Measurements from ENCODE around the gene FAM209B.
"Not testable (repeated sequence)": the region's sequence is repeated elsewhere in the genome, so short reads cannot be mapped to it uniquely, and the experiment has no call there.

Gene FAM209B

GRCh38 chr20:56518126-56518525, 14.9 kb upstream of the FAM209B start:
- in situ Hi-C loops (cut with HindIII; ENCODE audit: low pct_unique_long_range_greater_than_20kb, low sequenced_read_pairs), result no loop called here
- TF ChIP-seq JUND (IDR thresholded peaks at IDR 0.05; ENCODE audit: low read depth), result no peak
- DNase-seq (ENCODE audit: low read depth in 1 of 2, low spot score in 1 of 2), result no peak

- DNase-seq (ENCODE audit: low read depth in 1 of 2, low spot score in 1 of 2), result no peak
- no peak for TF ChIP-seq JUND (IDR thresholded peaks at IDR 0.05; ENCODE audit: low read depth)
- in situ Hi-C loops (cut with HindIII; ENCODE audit: low pct_unique_long_range_greater_than_20kb, low sequenced_read_pairs), result no loop called here
Measured at GRCh38 chr20:56518721-56519398, 14.2 kb upstream of the FAM209B start.

- no peak for DNase-seq (ENCODE audit: low read depth in 1 of 2, low spot score in 1 of 2)
- TF ChIP-seq JUND (IDR thresholded peaks at IDR 0.05; ENCODE audit: low read depth), result no peak
- in situ Hi-C loops (cut with HindIII; ENCODE audit: low pct_unique_long_range_greater_than_20kb, low sequenced_read_pairs), result no loop called here
Measured at GRCh38 chr20:56519551-56519950, 13.5 kb upstream of the FAM209B start.

DNA sequence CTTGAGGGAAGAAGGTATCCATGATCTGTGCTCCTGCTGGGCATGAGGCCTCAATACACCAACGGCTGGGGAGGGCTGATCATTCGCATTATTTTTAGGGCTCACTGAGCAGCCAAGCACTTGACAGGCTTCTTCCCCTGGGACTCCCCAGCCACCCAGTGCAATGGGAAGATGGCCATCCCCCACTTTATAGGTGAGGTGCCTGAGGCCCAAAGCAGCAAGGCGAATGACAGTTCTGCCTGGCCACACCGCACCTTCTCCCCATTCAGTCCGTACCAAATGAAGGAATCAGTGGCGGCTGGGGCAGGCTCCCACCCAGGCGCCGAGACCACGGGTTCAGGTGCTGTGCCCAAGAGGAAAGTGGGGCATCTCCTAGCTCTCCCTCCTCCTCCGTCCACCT, 12.9 kb upstream of the FAM209B start:
- in situ Hi-C loops (cut with HindIII; ENCODE audit: low pct_unique_long_range_greater_than_20kb, low sequenced_read_pairs), result no loop called here
- no peak for TF ChIP-seq JUND (IDR thresholded peaks at IDR 0.05; ENCODE audit: low read depth)

GRCh38 chr20:56520746-56521354, 12.2 kb upstream of the FAM209B start:
- DNase-seq (ENCODE audit: low read depth in 1 of 2, low spot score in 1 of 2); in situ Hi-C loops (cut with HindIII; ENCODE audit: low pct_unique_long_range_greater_than_20kb, low sequenced_read_pairs): not testable (repeated sequence)

More for the DNA sequence above, 12.9 kb upstream of the FAM209B start:
- no peak for DNase-seq (ENCODE audit: low read depth in 1 of 2, low spot score in 1 of 2)

- in situ Hi-C loops (cut with HindIII; ENCODE audit: low pct_unique_long_range_greater_than_20kb, low sequenced_read_pairs), result no loop called here
- no peak for TF ChIP-seq JUND (IDR thresholded peaks at IDR 0.05; ENCODE audit: low read depth)
Measured at GRCh38 chr20:56522311-56522710, 10.7 kb upstream of the FAM209B start.

DNA sequence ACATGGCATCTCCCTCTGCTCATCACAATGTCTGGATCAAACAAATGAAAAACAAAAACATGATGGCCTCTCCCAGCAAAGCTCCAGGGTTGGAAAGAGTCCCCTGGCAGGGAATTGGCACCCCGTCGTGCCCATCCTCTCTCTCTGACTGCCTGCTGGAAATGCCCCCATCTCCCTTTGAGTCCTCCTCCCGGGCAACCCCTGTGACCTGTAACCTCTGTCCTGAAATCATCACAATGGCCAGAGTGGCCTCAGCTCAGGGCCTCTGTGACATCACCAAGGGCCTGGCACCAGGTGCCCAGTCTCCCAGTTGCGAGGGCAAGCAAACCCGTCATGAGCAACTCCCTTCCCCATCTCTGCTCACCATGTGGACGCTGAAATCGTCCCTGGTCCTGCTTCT, 8.6 kb upstream of the FAM209B start, which contains the start of gene FAM209A:
TSS of gene FAM209A (plus strand) at position 301 of the 400 bp plus-strand sequence. CDS start at position 366, 65 bp downstream.
- in situ Hi-C loops (cut with HindIII; ENCODE audit: low pct_unique_long_range_greater_than_20kb, low sequenced_read_pairs); DNase-seq (ENCODE audit: low read depth in 1 of 2, low spot score in 1 of 2): not testable (repeated sequence)

More at GRCh38 chr20:56522311-56522710, 10.7 kb upstream of the FAM209B start:
- no peak for DNase-seq (ENCODE audit: low read depth in 1 of 2, low spot score in 1 of 2)

GRCh38 chr20:56527521-56527920, 5.5 kb upstream of the FAM209B start:
- DNase-seq (ENCODE audit: low read depth in 1 of 2, low spot score in 1 of 2), result no peak
- in situ Hi-C loops (cut with HindIII; ENCODE audit: low pct_unique_long_range_greater_than_20kb, low sequenced_read_pairs), result no loop called here
- TF ChIP-seq JUND (IDR thresholded peaks at IDR 0.05; ENCODE audit: low read depth), result no peak

GRCh38 chr20:56537997-56538396, 5.0 kb downstream of the FAM209B start:
- TF ChIP-seq JUND (IDR thresholded peaks at IDR 0.05; ENCODE audit: low read depth), result no peak
- no peak for DNase-seq (ENCODE audit: low read depth in 1 of 2, low spot score in 1 of 2)
- in situ Hi-C loops (cut with HindIII; ENCODE audit: low pct_unique_long_range_greater_than_20kb, low sequenced_read_pairs), result no loop called here

DNA sequence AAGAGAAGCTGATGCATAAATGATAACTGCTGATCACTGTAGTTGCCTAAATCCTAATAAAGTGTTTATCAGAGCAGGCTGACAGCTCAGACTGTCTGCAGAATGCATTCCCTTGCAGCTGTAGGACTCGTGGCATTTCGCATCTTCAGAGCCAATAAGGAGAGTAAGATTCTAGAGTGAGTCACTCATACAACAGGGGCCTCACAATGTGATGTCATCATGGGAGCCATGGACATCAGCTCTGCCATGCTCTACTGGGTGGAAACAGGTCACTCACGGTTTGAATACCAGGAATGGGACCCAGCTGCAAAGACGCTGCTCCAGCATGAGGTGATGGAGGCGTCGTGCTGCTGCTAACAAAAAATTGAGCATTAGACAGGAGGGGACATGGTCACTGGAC, 7.4 kb downstream of the FAM209B start:
- TF ChIP-seq JUND (IDR thresholded peaks at IDR 0.05; ENCODE audit: low read depth), result no peak
- DNase-seq (ENCODE audit: low read depth in 1 of 2, low spot score in 1 of 2), result no peak
- in situ Hi-C loops (cut with HindIII; ENCODE audit: low pct_unique_long_range_greater_than_20kb, low sequenced_read_pairs), result no loop called here

DNA sequence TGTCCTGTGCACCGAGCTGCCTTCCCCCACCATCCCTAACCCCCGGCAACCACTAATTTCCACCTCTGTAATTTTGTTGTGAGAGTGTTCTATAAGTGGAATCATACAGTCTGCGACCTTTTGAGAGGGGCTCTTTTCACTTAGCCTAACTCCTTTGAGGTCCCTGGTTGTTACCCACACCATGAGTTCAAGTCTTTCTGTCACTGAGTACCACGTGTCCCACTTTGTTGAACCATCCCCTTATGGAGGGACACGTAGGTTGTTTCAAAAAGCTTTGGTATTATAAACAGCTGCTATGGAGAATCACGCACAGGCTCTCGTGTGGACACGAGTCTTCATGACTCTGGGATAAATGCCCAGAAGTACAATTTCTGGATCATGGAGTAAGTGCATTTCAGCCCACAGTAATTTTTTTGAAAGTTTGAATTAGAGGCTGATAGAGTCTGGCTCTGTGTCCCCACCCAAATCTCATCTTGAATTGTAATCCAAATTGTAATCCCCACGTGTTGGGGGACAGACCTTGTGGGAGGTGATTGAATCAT, 9.5 kb downstream of the FAM209B start:
- no peak for TF ChIP-seq JUND (IDR thresholded peaks at IDR 0.05; ENCODE audit: low read depth)
- DNase-seq (ENCODE audit: low read depth in 1 of 2, low spot score in 1 of 2), result no peak
- in situ Hi-C loops (cut with HindIII; ENCODE audit: low pct_unique_long_range_greater_than_20kb, low sequenced_read_pairs), result no loop called here

GRCh38 chr20:56551571-56551970, 18.5 kb downstream of the FAM209B start:
- in situ Hi-C loops (cut with HindIII; ENCODE audit: low pct_unique_long_range_greater_than_20kb, low sequenced_read_pairs), result no loop called here
- DNase-seq (ENCODE audit: low read depth in 1 of 2, low spot score in 1 of 2), result no peak
- TF ChIP-seq JUND (IDR thresholded peaks at IDR 0.05; ENCODE audit: low read depth), result no peak

- TF ChIP-seq JUND (IDR thresholded peaks at IDR 0.05; ENCODE audit: low read depth), result no peak
- in situ Hi-C loops (cut with HindIII; ENCODE audit: low pct_unique_long_range_greater_than_20kb, low sequenced_read_pairs), result no loop called here
- DNase-seq (ENCODE audit: low read depth in 1 of 2, low spot score in 1 of 2), result no peak
Measured at GRCh38 chr20:56552911-56553629, 20.0 kb downstream of the FAM209B start.

All from T47D (cell line).